WI38 (cell line): ENCODE data around the gene CFB.
"Not testable (repeated sequence)": the region's sequence is repeated elsewhere in the genome, so short reads cannot be mapped to it uniquely, and the experiment has no call there.

Source experiments
- H3K4me3 ChIP-seq: 2 replicates; pipeline ENCODE4 v1.5.1; 2011; ENCODE audit warnings: low read depth, mild to moderate bottlenecking, control low read depth, low read length
- TF ChIP-seq, protein P1 (sequence below): IDR thresholded peaks from 2 replicates; pipeline ENCODE4 v1.5.1; 2012; ENCODE audit warnings: low read depth, mild to moderate bottlenecking, control low read depth, low read length

The CFB gene

DNA sequence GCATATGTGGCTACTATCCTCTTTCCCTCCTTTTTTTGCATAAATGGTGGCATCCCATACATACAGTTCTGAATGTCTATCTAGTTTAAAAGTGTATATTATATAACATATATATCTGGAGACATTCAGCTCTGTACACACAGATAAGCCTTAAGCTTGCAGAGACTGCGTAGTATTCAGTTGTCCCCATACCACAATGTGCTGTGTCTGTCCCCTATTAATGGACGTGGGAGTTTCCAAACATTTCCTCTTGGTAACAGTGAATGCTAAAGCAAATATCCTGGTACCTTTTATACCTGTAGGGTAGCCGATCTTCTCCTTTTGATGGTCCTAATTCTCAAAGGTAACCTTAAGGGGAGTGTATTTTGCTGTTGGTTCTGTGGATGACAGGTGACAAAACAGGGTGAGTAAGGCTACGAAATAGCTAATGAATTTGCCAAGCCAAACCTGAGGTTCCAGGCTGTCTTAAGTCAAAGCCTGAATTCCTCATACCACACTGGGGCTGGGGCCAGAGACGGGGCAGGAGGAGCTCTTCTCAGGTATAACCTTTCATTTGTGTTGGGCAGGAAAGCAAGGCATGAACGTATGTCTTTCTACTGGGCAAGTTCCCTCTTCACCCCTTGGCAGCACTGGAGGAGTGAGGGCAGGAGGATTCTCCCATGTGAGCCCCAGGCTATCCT lies 26.1 kb upstream of the CFB start:
- no peak overlapping the region for H3K4me3 ChIP-seq
- TF ChIP-seq, protein P1, sequence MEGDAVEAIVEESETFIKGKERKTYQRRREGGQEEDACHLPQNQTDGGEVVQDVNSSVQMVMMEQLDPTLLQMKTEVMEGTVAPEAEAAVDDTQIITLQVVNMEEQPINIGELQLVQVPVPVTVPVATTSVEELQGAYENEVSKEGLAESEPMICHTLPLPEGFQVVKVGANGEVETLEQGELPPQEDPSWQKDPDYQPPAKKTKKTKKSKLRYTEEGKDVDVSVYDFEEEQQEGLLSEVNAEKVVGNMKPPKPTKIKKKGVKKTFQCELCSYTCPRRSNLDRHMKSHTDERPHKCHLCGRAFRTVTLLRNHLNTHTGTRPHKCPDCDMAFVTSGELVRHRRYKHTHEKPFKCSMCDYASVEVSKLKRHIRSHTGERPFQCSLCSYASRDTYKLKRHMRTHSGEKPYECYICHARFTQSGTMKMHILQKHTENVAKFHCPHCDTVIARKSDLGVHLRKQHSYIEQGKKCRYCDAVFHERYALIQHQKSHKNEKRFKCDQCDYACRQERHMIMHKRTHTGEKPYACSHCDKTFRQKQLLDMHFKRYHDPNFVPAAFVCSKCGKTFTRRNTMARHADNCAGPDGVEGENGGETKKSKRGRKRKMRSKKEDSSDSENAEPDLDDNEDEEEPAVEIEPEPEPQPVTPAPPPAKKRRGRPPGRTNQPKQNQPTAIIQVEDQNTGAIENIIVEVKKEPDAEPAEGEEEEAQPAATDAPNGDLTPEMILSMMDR, result no peak

DNA sequence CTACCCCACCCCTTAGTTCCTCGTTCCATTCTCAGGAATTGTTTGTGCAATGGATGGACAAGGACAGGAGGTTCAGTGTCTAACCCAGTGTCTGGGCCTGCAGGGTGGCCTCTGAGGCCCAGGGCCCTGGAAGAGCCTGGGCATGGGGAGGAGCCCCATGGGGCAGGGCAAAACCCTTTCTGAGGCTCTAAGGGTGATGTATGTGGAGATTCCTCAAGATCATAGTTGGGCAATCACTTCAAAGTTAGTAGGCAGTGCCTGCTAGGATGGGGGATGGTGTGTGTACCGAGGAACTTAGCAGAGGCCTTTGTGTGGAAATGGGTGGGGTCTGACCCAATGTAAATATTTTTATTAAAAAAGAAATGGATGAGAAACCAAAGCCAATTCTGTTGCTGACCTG lies 25.1 kb upstream of the CFB start:
- TF ChIP-seq, protein P1, result no peak
- no peak overlapping the region for H3K4me3 ChIP-seq

DNA sequence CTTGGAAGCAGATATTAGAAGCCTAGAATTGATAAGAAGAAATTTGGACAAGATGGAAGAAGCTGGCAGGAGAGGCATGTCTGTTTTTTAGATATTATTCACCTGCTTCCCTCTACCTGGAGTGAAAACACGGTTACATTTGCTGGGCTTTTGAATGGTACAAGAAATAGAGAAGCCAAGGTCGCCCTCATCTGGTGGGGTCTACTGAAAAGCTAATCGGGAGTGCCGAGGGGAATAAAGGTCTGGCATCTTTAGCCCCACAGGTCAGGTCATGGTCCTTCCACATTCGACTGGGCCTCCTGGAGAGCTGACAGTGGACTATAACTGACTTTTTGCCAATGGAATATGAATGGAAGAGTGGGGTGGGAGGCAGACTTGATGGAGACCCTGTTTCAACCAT lies 23.0 kb upstream of the CFB start:
- no peak overlapping the region for H3K4me3 ChIP-seq
- TF ChIP-seq, protein P1, result no peak

DNA sequence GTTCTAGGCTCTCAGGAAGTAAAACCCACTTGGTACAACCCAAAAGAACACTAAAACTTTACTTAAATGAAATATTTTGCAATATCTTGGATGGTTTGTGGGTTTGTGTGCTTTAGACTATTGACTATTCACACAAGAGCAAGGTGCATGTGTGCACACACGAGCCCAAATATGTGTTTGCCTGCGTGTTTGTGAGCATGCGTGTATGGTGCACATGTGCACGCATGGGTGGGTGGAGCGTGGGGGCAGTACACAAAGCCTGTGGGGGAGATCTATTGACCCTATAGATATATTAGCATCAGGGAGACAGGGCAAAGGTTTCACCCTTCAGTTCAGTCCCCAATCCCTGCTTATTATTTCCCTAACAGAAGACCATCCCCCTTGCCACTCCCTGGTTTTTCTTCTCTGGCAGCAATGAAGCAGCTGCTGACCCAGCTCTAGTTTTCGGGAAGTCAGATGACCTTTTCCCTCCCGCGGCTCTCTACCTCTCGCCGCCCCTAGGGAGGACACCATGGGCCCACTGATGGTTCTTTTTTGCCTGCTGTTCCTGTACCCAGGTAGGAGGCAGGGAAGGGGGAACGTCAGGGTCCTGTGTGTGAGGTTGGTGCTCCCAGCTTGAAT lies 18.5 kb upstream of the CFB start, which contains the start of gene C2:
C2 (plus strand) TSS at position 476 of the 621 bp plus-strand sequence; CDS start at position 512, 36 bp downstream.
- TF ChIP-seq, protein P1, result no peak

DNA sequence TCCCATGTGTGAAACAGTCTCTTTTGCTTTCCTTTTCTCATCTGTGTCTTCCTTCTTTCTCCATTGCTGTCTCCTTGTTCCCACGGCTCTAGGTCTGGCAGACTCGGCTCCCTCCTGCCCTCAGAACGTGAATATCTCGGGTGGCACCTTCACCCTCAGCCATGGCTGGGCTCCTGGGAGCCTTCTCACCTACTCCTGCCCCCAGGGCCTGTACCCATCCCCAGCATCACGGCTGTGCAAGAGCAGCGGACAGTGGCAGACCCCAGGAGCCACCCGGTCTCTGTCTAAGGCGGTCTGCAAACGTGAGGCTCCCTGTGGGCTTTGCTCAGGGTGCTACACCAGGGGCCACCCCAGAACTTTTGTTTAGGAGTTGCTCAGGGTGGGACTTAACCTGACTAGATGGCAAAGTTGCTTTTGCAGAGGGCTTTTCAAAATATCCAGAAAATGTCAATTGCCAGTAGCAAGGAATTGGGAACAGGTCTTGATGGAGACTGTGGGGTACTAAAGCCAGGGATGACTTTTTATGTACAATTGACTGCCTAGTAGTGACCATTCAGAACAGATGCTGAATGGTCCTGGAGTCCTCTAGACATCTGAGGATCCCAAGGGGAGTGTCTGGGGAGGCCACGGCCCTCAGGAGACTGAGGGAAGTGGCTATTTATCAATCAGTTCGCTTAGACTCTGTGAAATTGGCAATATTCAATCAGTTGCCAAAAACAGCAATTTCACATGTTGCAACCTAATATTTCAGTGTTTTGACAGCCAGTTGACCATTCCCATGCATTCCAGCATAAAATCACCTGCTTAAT lies 17.8 kb upstream of the CFB start:
- TF ChIP-seq, protein P1, result no peak
- H3K4me3 ChIP-seq, result no peak overlapping the region

More for the DNA sequence above, 18.5 kb upstream of the CFB start, which contains the start of gene C2:
- H3K4me3 ChIP-seq, result no peak within 1 kb of the TSS

DNA sequence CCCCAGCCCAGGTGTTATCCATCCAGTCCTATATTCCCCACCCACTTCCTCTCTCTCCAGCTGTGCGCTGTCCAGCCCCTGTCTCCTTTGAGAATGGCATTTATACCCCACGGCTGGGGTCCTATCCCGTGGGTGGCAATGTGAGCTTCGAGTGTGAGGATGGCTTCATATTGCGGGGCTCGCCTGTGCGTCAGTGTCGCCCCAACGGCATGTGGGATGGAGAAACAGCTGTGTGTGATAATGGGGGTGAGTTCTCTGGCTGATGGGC lies 17.3 kb upstream of the CFB start:
- TF ChIP-seq, protein P1, result no peak
- no peak overlapping the region for H3K4me3 ChIP-seq

DNA sequence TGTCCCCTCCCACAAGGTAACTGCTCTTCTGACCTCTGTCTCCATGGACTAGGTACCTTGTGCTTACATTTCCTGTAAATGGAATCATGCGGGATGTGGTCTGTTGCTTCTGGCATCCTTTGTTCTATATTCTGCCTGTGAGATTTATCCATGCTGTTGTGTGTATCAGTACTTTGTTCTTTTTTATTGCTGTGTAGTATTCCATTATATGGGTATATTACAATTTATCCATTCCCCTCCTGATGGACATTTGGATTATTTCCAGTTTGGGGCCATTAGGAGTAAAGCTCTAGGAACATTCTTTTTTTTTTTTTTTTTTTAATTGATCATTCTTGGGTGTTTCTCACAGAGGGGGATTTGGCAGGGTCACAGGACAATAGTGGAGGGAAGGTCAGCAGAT lies 14.9 kb upstream of the CFB start:
- TF ChIP-seq, protein P1, result no peak
- no peak overlapping the region for H3K4me3 ChIP-seq

DNA sequence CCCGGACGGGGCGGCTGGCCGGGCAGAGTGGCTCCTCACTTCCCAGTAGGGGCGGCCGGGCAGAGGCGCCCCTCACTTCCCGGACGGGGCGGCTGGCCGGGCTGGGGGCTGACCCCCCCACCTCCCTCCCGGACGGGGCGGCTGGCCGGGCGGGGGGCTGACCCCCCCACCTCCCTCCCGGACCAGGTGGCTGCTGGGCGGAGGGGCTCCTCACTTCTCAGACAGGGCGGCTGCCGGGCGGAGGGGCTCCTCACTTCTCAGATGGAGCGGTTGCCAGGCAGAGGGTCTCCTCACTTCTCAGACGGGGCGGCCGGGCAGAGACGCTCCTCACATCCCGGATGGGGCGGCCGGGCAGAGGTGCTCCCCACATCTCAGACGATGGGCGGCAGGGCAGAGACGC lies 13.8 kb upstream of the CFB start:
- not testable (repeated sequence) for H3K4me3 ChIP-seq
